GM19452 (cell line): Measurements from ENCODE around the gene AK9.
"Not testable (repeated sequence)": the region's sequence is repeated elsewhere in the genome, so short reads cannot be mapped to it uniquely, and the experiment has no call there.

Source experiments
- ATAC-seq: cut with Tn5 transposase; IDR thresholded peaks from one replicate; pipeline ENCODE4 v1.9.1; 2021; ENCODE audit not compliant: unreplicated experiment

Gene AK9

GRCh38 chr6:109696355-109696754 is 5.4 kb upstream of the AK9 start:
- no peak for ATAC-seq

GRCh38 chr6:109695468-109695867 is 4.5 kb upstream of the AK9 start:
- ATAC-seq: no peak

- ATAC-seq: no peak
These were observed 2.1 kb upstream of the AK9 start for GRCh38 chr6:109693111-109693510.

GRCh38 chr6:109690373-109690736 is 647 bp downstream of the AK9 start:
- peak; percentile 38 for ATAC-seq

- no peak for ATAC-seq
These were observed 3.7 kb downstream of the AK9 start for GRCh38 chr6:109687271-109687761.

- ATAC-seq: no peak
These were observed 4.3 kb downstream of the AK9 start for GRCh38 chr6:109686566-109687265.

GRCh38 chr6:109678661-109679505 is 12.1 kb downstream of the AK9 start:
- ATAC-seq: not testable (repeated sequence)

GRCh38 chr6:109678240-109678639 is 12.8 kb downstream of the AK9 start:
- no peak for ATAC-seq

- ATAC-seq: no peak
These were observed 14.3 kb downstream of the AK9 start for GRCh38 chr6:109676724-109677123.

- no peak for ATAC-seq
These were observed 18.2 kb downstream of the AK9 start for GRCh38 chr6:109672839-109673238.

- no peak for ATAC-seq
These were observed 18.8 kb downstream of the AK9 start for GRCh38 chr6:109672175-109672574.

- ATAC-seq: no peak
These were observed 19.3 kb downstream of the AK9 start for GRCh38 chr6:109671733-109672132.

- ATAC-seq: no peak
These were observed 21.2 kb downstream of the AK9 start for GRCh38 chr6:109669811-109670210.

- ATAC-seq: no peak
These were observed 28.8 kb downstream of the AK9 start for GRCh38 chr6:109662192-109662591.

- ATAC-seq: no peak
These were observed 30.3 kb downstream of the AK9 start for GRCh38 chr6:109660526-109661320.

- no peak for ATAC-seq
These were observed 35.2 kb downstream of the AK9 start for GRCh38 chr6:109655761-109656262.

- ATAC-seq: no peak
These were observed 37.7 kb downstream of the AK9 start for GRCh38 chr6:109653264-109653663.

- no peak for ATAC-seq
These were observed 46.9 kb downstream of the AK9 start for GRCh38 chr6:109644131-109644530.

GRCh38 chr6:109632405-109632804 is 58.6 kb downstream of the AK9 start:
- no peak for ATAC-seq

GRCh38 chr6:109631403-109631802 is 59.6 kb downstream of the AK9 start:
- ATAC-seq: no peak
